K562 (cell line): ENCODE data around the gene ZBTB39. TPM values are rescaled to one million over a fixed set of nuclear protein-coding genes. Genes with fewer than 3 reads are reported as not detected.

ENCODE experiments used
- ATAC-seq: fragments of 200-7000 bp; cut with Tn5 transposase; 3 replicates; pipeline ENCODE4 v1.9.1; 2020; ENCODE audit warnings: moderate library complexity
- BruUV-seq: library from RNA; stranded (reverse); fragments of 400-500 nt; replicated peaks from 2 replicates; lab custom pipeline; 2021; lab: Mats Ljungman, UMichigan
- CTCF ChIA-PET: fragments of 300-600 bp; formaldehyde crosslinking; extraction: SDS; loops from one replicate; lab custom pipeline; 2021; ENCODE audit warnings: low intra/inter-chr PET ratio; lab: Yijun Ruan, JAX
- POLR2A ChIA-PET: fragments of 300-600, 350-650 bp; sonication (Branson Sonifier 250); formaldehyde crosslinking; extraction: SDS; loops from one replicate; lab custom pipeline; 2021; ENCODE audit warnings: antibody characterized with exemption, inconsistent platforms; lab: Yijun Ruan, JAX
- DNase-seq, 4 experiments: peaks; one replicate each; pipeline versions ENCODE4 v3.0.0 to v3.0.0-alpha.2; 2011 to 2018; ENCODE audit warnings: low spot score in 3 of 4, mixed read lengths in 3 of 4; ENCODE audit errors: extremely low read depth in 1 of 4
- FAIRE-seq: peaks from 2 replicates; lab custom pipeline; 2011; peaks lifted over from hg19 to GRCh38; lab: Jason Lieb, UNC
- H2AFZ ChIP-seq: 2 replicates; pipeline ENCODE4 v1.6.0; 2011; ENCODE audit warnings: low read depth, low read length, control low read depth, inconsistent platforms
- H3K27ac ChIP-seq: fragments of 200-600 bp; 3 replicates; pipeline ENCODE4 v1.8.0; 2011; ENCODE audit warnings: low read depth, mild to moderate bottlenecking, control low read depth, inconsistent platforms, low read length, moderate library complexity, mixed read lengths; ENCODE audit errors: extremely low read depth
- H3K27me3 ChIP-seq, 2 experiments: fragments of 300-600 bp in 1 of 2; 2 replicates in 1 of 2; 3 replicates in 1 of 2; pipeline versions ENCODE4 v1.6.0 to v1.8.0; 2011; ENCODE audit warnings: inconsistent platforms in 2 of 2, low read length in 2 of 2, mild to moderate bottlenecking in 1 of 2, mixed read lengths in 1 of 2, moderate library complexity in 1 of 2; ENCODE audit not compliant: control insufficient read depth in 2 of 2, insufficient read depth in 2 of 2
- H3K36me3 ChIP-seq: fragments of 300-600 bp; 3 replicates; pipeline ENCODE4 v1.8.0; 2011; ENCODE audit warnings: mild to moderate bottlenecking, low read length, inconsistent platforms; ENCODE audit not compliant: control insufficient read depth, insufficient read depth
- H3K4me1 ChIP-seq, 2 experiments: fragments of 200-600 bp in 1 of 2; replicated peaks in 1 of 2; 2 replicates in 1 of 2; 3 replicates in 1 of 2; pipeline versions ENCODE4 v1.5.1 to v1.8.0; 2011; ENCODE audit warnings: inconsistent platforms in 2 of 2, low read length in 2 of 2, mild to moderate bottlenecking in 1 of 2, mixed read lengths in 1 of 2, moderate library complexity in 1 of 2; ENCODE audit not compliant: control insufficient read depth in 2 of 2, insufficient read depth in 2 of 2
- H3K4me2 ChIP-seq: 2 replicates; pipeline ENCODE4 v1.6.1; 2011; ENCODE audit warnings: low read length, control low read depth, inconsistent platforms, mixed read lengths; ENCODE audit not compliant: insufficient read depth
- H3K4me3 ChIP-seq: fragments of 200-600 bp; sonication (generic), shearing (Covaris generic); 2 replicates; pipeline ENCODE4 v1.5.1; 2016; ENCODE audit warnings: control low read depth, inconsistent platforms
- H3K79me2 ChIP-seq: fragments of 200-600 bp; 3 replicates; pipeline ENCODE4 v1.8.0; 2011; ENCODE audit warnings: low read length, inconsistent platforms; ENCODE audit not compliant: control insufficient read depth, insufficient read depth
- H3K9ac ChIP-seq, 2 experiments: 2 replicates each; pipeline versions ENCODE4 v1.6.0 to v1.6.1; 2011; ENCODE audit warnings: low read depth in 2 of 2, low read length in 2 of 2, control low read depth in 1 of 2, inconsistent platforms in 1 of 2, mild to moderate bottlenecking in 1 of 2, mixed read lengths in 1 of 2; ENCODE audit not compliant: insufficient read depth in 1 of 2
- H3K9me1 ChIP-seq: one replicate; pipeline ENCODE4 v1.6.0; 2011; ENCODE audit warnings: inconsistent platforms, mild to moderate bottlenecking, low read length, moderate library complexity; ENCODE audit not compliant: control insufficient read depth, insufficient read depth
- H3K9me3 ChIP-seq: replicated peaks from 2 replicates; pipeline ENCODE4 v1.5.1; 2011; ENCODE audit warnings: low read depth, low read length, inconsistent platforms; ENCODE audit not compliant: control insufficient read depth, insufficient read depth
- H4K20me1 ChIP-seq: replicated peaks from 2 replicates; pipeline ENCODE4 v1.6.1; 2011; ENCODE audit warnings: low read length, inconsistent platforms, mixed read lengths; ENCODE audit not compliant: control insufficient read depth, insufficient read depth
- DIDO1 ChIP-seq: fragments of 450-650 bp; IDR thresholded peaks from 2 replicates; pipeline ENCODE4 v1.6.1; 2016; ENCODE audit warnings: low read depth, missing biosample characterization, missing genetic modification characterization
- GTF2E2 ChIP-seq: fragments of 200-800 bp; sonication (Bioruptor generic); IDR thresholded peaks from 2 replicates; pipeline ENCODE4 v1.6.1; 2016; ENCODE audit warnings: missing genetic modification characterization, missing compliant biosample characterization
- MTA1 ChIP-seq: fragments of 450-650 bp; IDR thresholded peaks from 2 replicates; pipeline ENCODE4 v1.6.1; 2017; ENCODE audit warnings: borderline replicate concordance
- NFATC3 ChIP-seq: fragments of 450-650 bp; IDR thresholded peaks from 2 replicates; pipeline ENCODE4 v1.6.1; 2017; ENCODE audit warnings: mild to moderate bottlenecking
- RB1 ChIP-seq: fragments of 450-650 bp; IDR thresholded peaks from 2 replicates; pipeline ENCODE4 v1.6.1; 2017; ENCODE audit warnings: low read depth, mild to moderate bottlenecking
- RBM17 ChIP-seq: fragments of 200-400 bp; formaldehyde crosslinking; IDR thresholded peaks from 2 replicates; pipeline ENCODE4 v1.6.1; 2017; ENCODE audit warnings: low read depth, mild to moderate bottlenecking, low read length, borderline replicate concordance
- TARDBP ChIP-seq: fragments of 450-650 bp; IDR thresholded peaks from 2 replicates; pipeline ENCODE4 v1.6.1; 2016
- YBX1 ChIP-seq: fragments of 450-650 bp; IDR thresholded peaks from 2 replicates; pipeline ENCODE4 v1.7.1; 2016; ENCODE audit warnings: mild to moderate bottlenecking
- ZBTB49 ChIP-seq: sonication (generic); formaldehyde crosslinking; IDR thresholded peaks from 2 replicates; pipeline ENCODE4 v1.8.0; 2022; ENCODE audit warnings: missing genetic modification reagents, mild to moderate bottlenecking, borderline replicate concordance
- ZNF3 ChIP-seq: fragments of 250-450 bp; sonication (Bioruptor Pico); IDR thresholded peaks from 2 replicates; pipeline ENCODE4 v1.5.0; 2021; ENCODE audit warnings: mild to moderate bottlenecking, moderate library complexity
- WGBS: fragments of 100-300 bp; shearing (Covaris generic); methylation state at CpG from one replicate; pipeline ENCODE4 v1.1.6; 2016; ENCODE audit warnings: low coverage, mixed read lengths; ENCODE audit not compliant: insufficient coverage; ENCODE audit errors: missing lambda C conversion rate; 5-methylcytosine and 5-hydroxymethylcytosine counted together
- in situ Hi-C: fragments of 300-500 bp; cut with MboI; formaldehyde crosslinking; loops from 4 replicates; pipeline ENCODE4 v1.15.0; 2018; ENCODE audit warnings: inconsistent platforms, mixed read lengths
- intact Hi-C: fragments of 100-400 bp; cut with micrococcal nuclease; formaldehyde crosslinking; loops from 2 replicates; pipeline ENCODE4 v1.14.2; 2022
- polyA plus RNA-seq, 8 experiments: library from polyadenylated mRNA; depleted of rRNA in 4 of 8; stranded (reverse) in 5 of 8; unstranded in 3 of 8; fragments of >200 nt; fragmentation: Nextera tagmentation in 2 of 8; fragmentation: Illumina TruSeq in 1 of 8; extraction: Ambion mirVana in 2 of 8; extraction: Trizol in 1 of 8; gene quantifications; 2 replicates each; pipeline versions ENCODE4 v1.2.1 to v1.2.3, GENCODE V29; 2011 to 2014; ENCODE audit warnings: inconsistent platforms in 1 of 8, missing spikeins in 1 of 8
- total RNA-seq, 7 experiments: library from RNA; depleted of rRNA in 6 of 7; stranded (reverse); fragments of >200 nt in 6 of 7; fragmentation: Illumina TruSeq in 2 of 7; extraction: Trizol in 2 of 7; gene quantifications; 2 replicates each; pipeline versions ENCODE4 v1.2.1 to v1.2.3, GENCODE V29; 2011 to 2021; ENCODE audit warnings: low replicate concordance in 1 of 7

ZBTB39 gene
- total and polyA plus RNA-seq, 9 of the 15 experiments (the other 6 are each of a cell fraction or from before 2014, with no cell fraction given), result 3.3 to 13.3 (median 8.6) TPM

- H3K4me2 ChIP-seq, result no peak overlapping the region
- H3K36me3 ChIP-seq, result no peaks in the 10 kb centered on the region
- no peak overlapping the region for H2AFZ ChIP-seq
- no TSS peak for BruUV-seq
- no peak overlapping the region for H3K4me3 ChIP-seq
- TF ChIP-seq GTF2E2, result no peak
- no peak for TF ChIP-seq DIDO1 (tag)
- no peak for TF ChIP-seq ZBTB49
- TF ChIP-seq RBM17, result no peak
- TF ChIP-seq YBX1, result no peak
- no peak for TF ChIP-seq NFATC3
- TF ChIP-seq RB1, result no peak
- no peak for TF ChIP-seq TARDBP
- TF ChIP-seq ZNF3 (CRISPR knock-in tag), result no peak
- TF ChIP-seq MTA1, result no peak
- no peak for ATAC-seq
- no peaks in the 10 kb centered on the region for H4K20me1 ChIP-seq
- FAIRE-seq, result no peak
- no peak for DNase-seq
- H3K9me1 ChIP-seq, result no peaks in the 10 kb centered on the region
- intact Hi-C loops, result no loop called here
- H3K9ac ChIP-seq, result no peak overlapping the region
- no peak overlapping the region for H3K27ac ChIP-seq
- POLR2A ChIA-PET, result interaction anchor here (0.5 to 0.8 kb wide), 3 partner anchors 9 to 47 kb away, joined by 3 to 4 read pairs (median 4); no protein-coding TSS in a partner anchor
- peaks cover 5% of the 10 kb centered on the region for H3K79me2 ChIP-seq
- in situ Hi-C loops, result loop anchor here (5.0 kb wide), 1 partner anchor 42 kb away; the partner anchor contains the start of gene MYO1A
- 49% methylated on average over 4 of the region's 4 CpGs for WGBS
- CTCF ChIA-PET, result interaction anchor here (0.7 kb wide), 1 partner anchor 50 kb away, joined by 3 read pairs; no protein-coding TSS in a partner anchor
- H3K9me3 ChIP-seq, result no peaks in the 10 kb centered on the region
- peaks cover 2 to 20% of the 10 kb centered on the region in 2 experiments for H3K27me3 ChIP-seq
- H3K4me1 ChIP-seq, result peaks cover 6 to 24% of the 10 kb centered on the region in 2 experiments; a peak in 4 of 5 replicates
These were observed 4.4 kb upstream of the ZBTB39 start for GRCh38 chr12:57010627-57011247.
